ENCODE data around the gene BAIAP2L2. TPM values are rescaled to one million over a fixed set of nuclear protein-coding genes. Genes with fewer than 3 reads are reported as not detected.
A peak's percentile ranks its signal among the peaks of the same experiment; 100 is the strongest.

Gene BAIAP2L2
- total and polyA plus RNA-seq, 4 donors: 0.33 to 0.46 (median 0.44) TPM; not detected in 1

DNA sequence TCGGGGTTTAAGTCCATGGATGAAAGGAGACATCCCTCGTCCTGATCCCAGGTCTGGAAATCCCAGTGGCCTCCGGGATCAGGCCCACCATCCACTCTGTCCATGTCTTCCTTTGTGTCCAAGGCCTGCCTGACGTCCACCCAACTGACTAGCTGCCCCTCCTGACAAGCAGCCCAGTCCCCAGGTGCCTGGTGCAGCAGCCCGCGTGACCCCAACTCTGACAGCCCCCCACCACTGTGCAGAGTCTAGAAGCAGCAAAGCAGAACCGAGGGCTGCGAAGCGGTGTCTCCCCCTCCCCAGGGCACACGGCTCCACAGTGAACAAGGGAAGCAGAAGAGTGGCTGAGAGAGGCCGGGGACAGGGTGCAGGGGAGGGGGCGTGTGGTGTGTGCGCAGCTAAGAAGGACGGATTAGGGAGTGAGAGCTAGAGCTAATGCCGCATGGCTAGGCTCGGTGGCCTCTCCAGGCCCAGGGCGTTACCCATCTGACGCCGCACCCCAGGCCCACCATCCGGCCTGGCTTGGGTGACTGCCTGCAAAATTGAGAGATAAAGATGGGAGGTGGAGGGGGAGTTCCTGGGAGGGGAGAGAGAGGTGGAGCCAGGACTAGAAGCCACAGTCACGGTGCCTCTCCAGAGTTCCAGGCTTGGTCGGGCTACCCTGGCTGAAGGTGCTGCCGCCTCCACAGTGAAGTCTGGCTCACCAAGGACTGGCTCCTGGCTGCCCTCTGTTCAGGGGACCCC lies 16.6 kb upstream of the BAIAP2L2 start:
- Histone ChIP-seq H3K27me3 (ENCODE audit: control insufficient read depth in 4 of 4, insufficient read depth in 4 of 4, low read length in 3 of 4) (no peaks in the 10 kb centered on the region), H3K27ac (ENCODE audit: low read depth in 1 of 2, low read length in 2 of 2) (no peak overlapping the region), H3K9ac (ENCODE audit: low read depth in 1 of 2, low read length in 2 of 2) (no peak overlapping the region), H3K4me1 (ENCODE audit: control insufficient read depth in 4 of 4, insufficient read depth in 4 of 4, low read length in 3 of 4) (no peaks in the 10 kb centered on the region), H3K36me3 (ENCODE audit: control insufficient read depth in 4 of 4, insufficient read depth in 3 of 4, low read depth in 1 of 4, low read length in 3 of 4) (peaks cover 0 to 6% (median 1%) of the 10 kb centered on the region in 4 donors), H3K4me3 (ENCODE audit: low read depth in 1 of 3, low read length in 3 of 3) (no peak overlapping the region), H3K9me3 (ENCODE audit: control insufficient read depth in 4 of 4, low read length in 3 of 4) (no peaks in the 10 kb centered on the region)
- no peak for TF ChIP-seq HNF4A (conservative IDR thresholded peaks at IDR 0.05)
- TF ChIP-seq TAF1 (conservative IDR thresholded peaks at IDR 0.05): no peak
- TF ChIP-seq, protein P1, sequence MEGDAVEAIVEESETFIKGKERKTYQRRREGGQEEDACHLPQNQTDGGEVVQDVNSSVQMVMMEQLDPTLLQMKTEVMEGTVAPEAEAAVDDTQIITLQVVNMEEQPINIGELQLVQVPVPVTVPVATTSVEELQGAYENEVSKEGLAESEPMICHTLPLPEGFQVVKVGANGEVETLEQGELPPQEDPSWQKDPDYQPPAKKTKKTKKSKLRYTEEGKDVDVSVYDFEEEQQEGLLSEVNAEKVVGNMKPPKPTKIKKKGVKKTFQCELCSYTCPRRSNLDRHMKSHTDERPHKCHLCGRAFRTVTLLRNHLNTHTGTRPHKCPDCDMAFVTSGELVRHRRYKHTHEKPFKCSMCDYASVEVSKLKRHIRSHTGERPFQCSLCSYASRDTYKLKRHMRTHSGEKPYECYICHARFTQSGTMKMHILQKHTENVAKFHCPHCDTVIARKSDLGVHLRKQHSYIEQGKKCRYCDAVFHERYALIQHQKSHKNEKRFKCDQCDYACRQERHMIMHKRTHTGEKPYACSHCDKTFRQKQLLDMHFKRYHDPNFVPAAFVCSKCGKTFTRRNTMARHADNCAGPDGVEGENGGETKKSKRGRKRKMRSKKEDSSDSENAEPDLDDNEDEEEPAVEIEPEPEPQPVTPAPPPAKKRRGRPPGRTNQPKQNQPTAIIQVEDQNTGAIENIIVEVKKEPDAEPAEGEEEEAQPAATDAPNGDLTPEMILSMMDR (IDR thresholded peaks at IDR 0.05; ENCODE audit: low read depth, low read length, missing input control): no peak
- TF ChIP-seq NR2F2 (IDR thresholded peaks at IDR 0.05): no peak
- no peak for TF ChIP-seq RXRA (IDR thresholded peaks at IDR 0.05)
- WGBS: 96% methylated on average over 23 of the region's 23 CpGs
- peak; percentile 77 for DNase-seq (ENCODE audit: low spot score)

DNA sequence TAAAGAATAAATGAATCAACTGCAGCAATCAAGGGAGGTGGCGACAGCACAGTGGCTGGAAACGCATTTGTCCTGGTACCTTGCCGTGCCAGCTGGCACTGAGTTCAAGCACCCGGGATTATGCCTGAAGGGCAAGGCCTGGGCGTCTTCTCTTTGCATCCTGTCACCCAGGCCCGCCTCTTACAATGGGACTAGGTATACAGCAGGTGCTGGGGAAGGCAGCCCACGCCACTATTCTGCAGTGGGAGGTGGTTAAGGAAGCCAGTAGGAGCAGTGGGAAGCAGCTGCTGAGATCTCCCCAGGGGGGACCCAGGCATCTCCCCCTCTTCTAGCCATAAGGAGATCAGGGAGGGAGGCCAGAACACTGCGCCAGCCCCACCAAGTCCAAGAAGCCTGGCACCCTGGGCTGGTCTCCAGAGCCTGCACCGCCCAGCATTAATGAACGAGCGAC lies 15.3 kb upstream of the BAIAP2L2 start:
- Histone ChIP-seq H3K9me3 (ENCODE audit: control insufficient read depth in 4 of 4, low read length in 3 of 4) (no peaks in the 10 kb centered on the region), H3K27me3 (ENCODE audit: control insufficient read depth in 4 of 4, insufficient read depth in 4 of 4, low read length in 3 of 4) (no peaks in the 10 kb centered on the region), H3K9ac (ENCODE audit: low read depth in 1 of 2, low read length in 2 of 2) (no peak overlapping the region), H3K27ac (ENCODE audit: low read depth in 1 of 2, low read length in 2 of 2) (no peak overlapping the region), H3K4me3 (ENCODE audit: low read depth in 1 of 3, low read length in 3 of 3) (no peak overlapping the region), H3K36me3 (ENCODE audit: control insufficient read depth in 4 of 4, insufficient read depth in 3 of 4, low read depth in 1 of 4, low read length in 3 of 4) (peaks cover 0 to 6% (median under 1%) of the 10 kb centered on the region in 4 donors), H3K4me1 (ENCODE audit: control insufficient read depth in 4 of 4, insufficient read depth in 4 of 4, low read length in 3 of 4) (no peaks in the 10 kb centered on the region)
- WGBS: 91% methylated on average over 11 of the region's 11 CpGs
- DNase-seq (ENCODE audit: low spot score): no peak
- TF ChIP-seq FOXA1 (IDR thresholded peaks at IDR 0.05): no peak
- no peak for TF ChIP-seq HNF4A (conservative IDR thresholded peaks at IDR 0.05)
- TF ChIP-seq EGR1 (IDR thresholded peaks at IDR 0.05; ENCODE audit: low read depth in 2 of 2): no peak
- TF ChIP-seq, protein P2, sequence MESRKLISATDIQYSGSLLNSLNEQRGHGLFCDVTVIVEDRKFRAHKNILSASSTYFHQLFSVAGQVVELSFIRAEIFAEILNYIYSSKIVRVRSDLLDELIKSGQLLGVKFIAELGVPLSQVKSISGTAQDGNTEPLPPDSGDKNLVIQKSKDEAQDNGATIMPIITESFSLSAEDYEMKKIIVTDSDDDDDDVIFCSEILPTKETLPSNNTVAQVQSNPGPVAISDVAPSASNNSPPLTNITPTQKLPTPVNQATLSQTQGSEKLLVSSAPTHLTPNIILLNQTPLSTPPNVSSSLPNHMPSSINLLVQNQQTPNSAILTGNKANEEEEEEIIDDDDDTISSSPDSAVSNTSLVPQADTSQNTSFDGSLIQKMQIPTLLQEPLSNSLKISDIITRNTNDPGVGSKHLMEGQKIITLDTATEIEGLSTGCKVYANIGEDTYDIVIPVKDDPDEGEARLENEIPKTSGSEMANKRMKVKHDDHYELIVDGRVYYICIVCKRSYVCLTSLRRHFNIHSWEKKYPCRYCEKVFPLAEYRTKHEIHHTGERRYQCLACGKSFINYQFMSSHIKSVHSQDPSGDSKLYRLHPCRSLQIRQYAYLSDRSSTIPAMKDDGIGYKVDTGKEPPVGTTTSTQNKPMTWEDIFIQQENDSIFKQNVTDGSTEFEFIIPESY (IDR thresholded peaks at IDR 0.05): no peak
- TF ChIP-seq FOXA2 (IDR thresholded peaks at IDR 0.05): no peak
- TF ChIP-seq NR2F2 (IDR thresholded peaks at IDR 0.05): no peak
- TF ChIP-seq SP1 (IDR thresholded peaks at IDR 0.05): no peak
- TF ChIP-seq GABPA (IDR thresholded peaks at IDR 0.05 in 1 of 2, conservative IDR thresholded peaks at IDR 0.05 in 1 of 2): no peak
- TF ChIP-seq, protein P1 (IDR thresholded peaks at IDR 0.05; ENCODE audit: low read depth, low read length, missing input control): no peak
- TF ChIP-seq RXRA (IDR thresholded peaks at IDR 0.05): no peak
- no peak for TF ChIP-seq RAD21 (IDR thresholded peaks at IDR 0.05)
- TF ChIP-seq JUND (IDR thresholded peaks at IDR 0.05): no peak
- TF ChIP-seq TAF1 (conservative IDR thresholded peaks at IDR 0.05): no peak
